Measurements from ENCODE around the gene TRA2A.

The TRA2A gene

DNA sequence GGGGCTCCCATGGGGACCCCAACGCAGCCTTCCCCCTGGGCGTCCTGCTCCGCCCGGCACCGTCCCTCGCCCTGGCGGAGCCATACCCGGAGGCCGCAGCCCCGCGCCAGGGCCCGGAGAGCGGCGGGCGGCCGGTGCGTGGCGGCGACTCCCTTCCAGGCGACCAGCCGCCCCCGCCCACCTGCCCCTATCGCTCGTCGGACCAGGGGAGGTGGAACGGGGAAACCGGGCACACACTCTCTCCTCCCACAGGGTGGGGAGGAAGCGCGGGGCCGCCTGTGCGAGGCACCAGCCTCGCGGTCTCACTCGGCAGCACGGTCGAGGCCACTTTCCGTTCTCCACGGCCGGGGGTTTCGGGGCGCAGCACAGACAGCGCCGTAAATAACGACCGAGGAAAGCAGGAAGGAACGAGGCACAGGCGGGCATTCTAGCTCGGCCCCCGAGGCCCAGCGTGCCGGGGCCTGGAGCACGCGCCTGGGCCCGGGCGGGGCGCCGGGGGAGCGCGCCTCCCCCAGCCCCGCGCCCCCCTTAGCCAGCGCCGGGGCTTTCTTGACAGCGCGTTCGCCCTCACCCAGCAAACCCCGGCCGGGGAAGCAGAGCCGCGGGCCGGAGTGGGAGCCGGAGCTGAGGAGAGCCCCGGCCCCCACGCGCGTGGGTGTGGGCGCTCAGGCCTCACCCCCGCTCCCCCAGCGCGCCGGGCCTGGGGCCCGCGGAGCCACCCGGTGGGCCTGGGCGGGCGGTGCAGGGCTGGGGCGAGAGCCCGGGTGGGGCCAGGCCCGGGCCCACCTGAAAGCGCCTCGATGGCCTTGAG, 62.4 kb downstream of the TRA2A start:
- DNase-seq = no peak

- DNase-seq = no peak
Observed at GRCh38 chr7:23468526-23469149, 63.1 kb downstream of the TRA2A start.

DNA sequence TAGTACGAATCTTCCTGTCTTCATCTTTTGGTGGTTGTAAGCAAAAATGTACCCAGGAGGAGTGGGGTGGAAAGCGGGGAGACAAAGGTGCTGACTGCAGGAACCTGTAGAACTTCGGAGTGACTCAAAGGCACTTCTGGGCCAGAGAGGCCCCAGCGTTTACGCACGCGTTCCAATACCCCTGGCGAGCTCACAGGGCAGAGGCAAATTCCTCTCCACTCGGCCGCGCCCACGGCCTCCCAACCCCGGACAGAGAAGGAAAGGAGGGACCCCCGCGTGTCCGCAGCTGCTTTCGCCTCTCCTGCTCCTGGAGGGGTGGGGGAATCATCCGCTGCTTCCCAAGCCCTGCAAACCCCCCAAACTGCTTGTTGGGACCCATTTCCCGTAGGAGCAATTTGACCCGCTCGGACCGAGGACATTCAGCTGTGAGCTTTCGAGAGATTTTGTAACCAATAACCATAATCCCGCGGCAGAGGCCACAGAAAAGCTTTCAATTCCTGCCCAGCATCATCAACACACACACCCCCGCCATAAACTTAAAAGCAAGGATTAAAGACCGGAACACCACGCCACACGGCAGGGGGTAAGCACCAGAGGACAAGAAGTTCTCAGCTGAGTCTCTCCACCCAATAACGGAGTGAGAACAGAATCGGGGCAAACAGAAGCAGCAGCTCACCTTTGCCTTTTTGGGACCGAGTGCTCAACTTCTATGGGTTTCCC, 63.8 kb downstream of the TRA2A start:
- DNase-seq = no peak

GRCh38 chr7:23467291-23467805, 64.4 kb downstream of the TRA2A start:
- DNase-seq = no peak

GRCh38 chr7:23462846-23463245, 68.9 kb downstream of the TRA2A start:
- no peak for DNase-seq

DNA sequence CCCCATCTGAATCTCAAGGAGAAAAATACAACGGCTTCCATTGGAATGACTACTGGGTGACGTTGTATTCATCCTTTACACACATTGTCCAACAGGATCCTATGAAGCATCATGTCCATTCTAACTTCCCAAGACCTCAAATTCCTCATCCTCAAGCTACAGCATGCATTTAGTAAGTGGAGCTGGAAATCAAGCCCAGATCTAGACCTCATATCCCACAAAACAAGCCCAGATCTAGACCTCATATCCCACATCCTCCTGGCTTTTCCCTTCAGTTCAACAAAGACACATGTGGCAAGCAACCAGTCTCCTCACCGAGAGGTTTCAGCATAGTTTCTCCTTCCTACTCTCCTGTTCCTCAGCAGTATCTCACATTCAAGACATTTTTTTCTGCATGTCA, 73.7 kb downstream of the TRA2A start:
- no peak for DNase-seq

- DNase-seq = no peak
Observed at GRCh38 chr7:23456093-23456492, 75.7 kb downstream of the TRA2A start.

GRCh38 chr7:23454881-23455526, 76.8 kb downstream of the TRA2A start:
- DNase-seq = no peak

Data from cortex of kidney (tissue), 1 donor.